Keratinocyte (primary cell): ENCODE results near the gene OR56A3. TPM values are rescaled to one million over a fixed set of nuclear protein-coding genes. Genes with fewer than 3 reads are reported as not detected.

Source experiments
- DNase-seq: peaks from one replicate; pipeline ENCODE4 v3.0.0-alpha.2; 2011; ENCODE audit warnings: low read depth, missing footprints, low spot score
- FAIRE-seq: peaks from 2 replicates; lab custom pipeline; 2011; peaks lifted over from hg19 to GRCh38; lab: Jason Lieb, UNC
- H2AFZ ChIP-seq: 2 replicates; pipeline ENCODE4 v1.6.0; 2012; ENCODE audit warnings: low read length, control low read depth, inconsistent platforms; ENCODE audit not compliant: control insufficient read depth
- H3K27ac ChIP-seq: 2 replicates; pipeline ENCODE4 v1.5.1; 2011; ENCODE audit warnings: low read length; ENCODE audit not compliant: control insufficient read depth, insufficient read depth
- H3K27me3 ChIP-seq: 3 replicates; pipeline ENCODE4 v1.6.0; 2011; ENCODE audit warnings: low read length; ENCODE audit not compliant: control insufficient read depth, insufficient read depth; ENCODE audit errors: extremely low read depth
- H3K36me3 ChIP-seq, 2 experiments: 2 replicates in 1 of 2; 3 replicates in 1 of 2; pipeline ENCODE4 v1.5.1; 2011; ENCODE audit warnings: low read length in 2 of 2, mild to moderate bottlenecking in 1 of 2; ENCODE audit not compliant: control insufficient read depth in 2 of 2, insufficient read depth in 2 of 2; ENCODE audit errors: extremely low read depth in 1 of 2
- H3K4me1 ChIP-seq: 3 replicates; pipeline ENCODE4 v1.5.1; 2011; ENCODE audit warnings: low read length; ENCODE audit not compliant: control insufficient read depth, insufficient read depth; ENCODE audit errors: extremely low read depth
- H3K4me2 ChIP-seq: 3 replicates; pipeline ENCODE4 v1.6.0; 2011; ENCODE audit warnings: low read depth, low read length; ENCODE audit not compliant: control insufficient read depth, insufficient read depth; ENCODE audit errors: extremely low read depth
- H3K4me3 ChIP-seq, 3 experiments: fragments of 200-600 bp in 1 of 3; sonication (generic) in 1 of 3; 2 replicates in 2 of 3; 3 replicates in 1 of 3; pipeline ENCODE4 v1.5.1; 2011 to 2016; ENCODE audit warnings: low read length in 3 of 3, mild to moderate bottlenecking in 3 of 3, control low read depth in 2 of 3, inconsistent platforms in 1 of 3, low read depth in 1 of 3, mixed read lengths in 1 of 3, mixed run types in 1 of 3, moderate library complexity in 1 of 3; ENCODE audit not compliant: control insufficient read depth in 2 of 3, insufficient read depth in 2 of 3; ENCODE audit errors: extremely low read depth in 1 of 3
- H3K79me2 ChIP-seq: 2 replicates; pipeline ENCODE4 v1.6.0; 2012; ENCODE audit warnings: low read length; ENCODE audit not compliant: control insufficient read depth, insufficient read depth
- H3K9ac ChIP-seq: 3 replicates; pipeline ENCODE4 v1.6.0; 2011; ENCODE audit warnings: low read length; ENCODE audit not compliant: control insufficient read depth, insufficient read depth; ENCODE audit errors: extremely low read depth
- H3K9me1 ChIP-seq: 3 replicates; pipeline ENCODE4 v1.6.0; 2011; ENCODE audit warnings: low read length; ENCODE audit not compliant: control insufficient read depth, insufficient read depth; ENCODE audit errors: extremely low read depth
- H3K9me3 ChIP-seq: 2 replicates; pipeline ENCODE4 v1.5.1; 2012; ENCODE audit warnings: low read depth, low read length; ENCODE audit not compliant: control insufficient read depth
- H4K20me1 ChIP-seq: 3 replicates; pipeline ENCODE4 v1.6.0; 2011; ENCODE audit warnings: low read length; ENCODE audit not compliant: control insufficient read depth, insufficient read depth; ENCODE audit errors: extremely low read depth
- EZH2 ChIP-seq: IDR thresholded peaks from one replicate; pipeline ENCODE4 v1.6.1; 2012; ENCODE audit warnings: inconsistent platforms, mild to moderate bottlenecking, low read length, moderate library complexity
- dilution Hi-C: fragments of 300-500 bp; cut with MboI; formaldehyde crosslinking; loops from one replicate; pipeline ENCODE4 v1.7.0; 2020; ENCODE audit warnings: low sequenced_read_pairs; ENCODE audit not compliant: extremely low pct_ligation_motif_present
- polyA plus RNA-seq, 5 experiments: library from polyadenylated mRNA; depleted of rRNA in 3 of 5; stranded (reverse) in 3 of 5; stranded (forward) in 1 of 5; unstranded in 1 of 5; fragments of >200 nt; gene quantifications; 1 replicate in 1 of 5; 2 replicates in 3 of 5; 3 replicates in 1 of 5; pipeline versions ENCODE4 v1.2.1 to v1.2.3, GENCODE V29; 2011 to 2012; ENCODE audit warnings: missing spikeins in 2 of 5, low read depth in 1 of 5, low replicate concordance in 1 of 5
- TF ChIP-seq, protein P1 (sequence below), 3 experiments: IDR thresholded peaks in 1 of 3; conservative IDR thresholded peaks in 1 of 3; optimal IDR thresholded peaks in 1 of 3; 2 replicates in 2 of 3; 3 replicates in 1 of 3; pipeline versions ENCODE3 to v1.5.1; 2011; ENCODE audit warnings: low read length in 3 of 3, mild to moderate bottlenecking in 3 of 3, moderate library complexity in 2 of 3, control low read depth in 1 of 3, inconsistent platforms in 1 of 3; ENCODE audit not compliant: insufficient read depth in 2 of 3; ENCODE audit errors: extremely low read depth in 1 of 3

The OR56A3 gene
- polyA plus RNA-seq, 1 donor (not counting 4 experiments of a cell fraction or from before 2014, with no cell fraction given), result not detected

DNA sequence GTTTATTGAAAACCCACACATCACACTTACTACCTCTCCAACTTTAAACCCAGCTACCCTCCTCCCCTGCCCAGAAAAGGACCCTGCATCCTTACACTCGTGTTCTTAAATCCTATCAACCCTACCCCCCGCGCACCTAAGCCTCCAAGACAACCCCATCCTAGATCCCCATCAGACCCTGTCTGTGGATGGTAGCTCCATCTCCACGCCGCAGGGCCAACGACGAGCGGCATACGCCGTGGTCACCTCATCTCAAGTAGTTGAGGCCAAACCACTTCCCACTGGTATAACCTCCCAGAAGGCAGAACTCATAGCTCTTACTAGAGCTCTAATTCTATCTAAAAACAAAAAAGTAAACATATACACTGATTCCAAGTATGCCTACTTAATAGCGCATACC lies 9.4 kb upstream of the OR56A3 start:
- Histone ChIP-seq H3K79me2 (no peaks in the 10 kb centered on the region), H3K9me1 (no peaks in the 10 kb centered on the region), H4K20me1 (no peaks in the 10 kb centered on the region), H3K9me3 (peaks cover 2% of the 10 kb centered on the region), H3K4me3 (no peak overlapping the region), H3K9ac (no peak overlapping the region), H3K27me3 (no peaks in the 10 kb centered on the region), H3K4me2 (no peak overlapping the region), H3K27ac (no peak overlapping the region), H3K36me3 (no peaks in the 10 kb centered on the region), H3K4me1 (no peaks in the 10 kb centered on the region), H2AFZ (no peak overlapping the region)
- no peak for DNase-seq
- dilution Hi-C loops, result no loop called here
- no peak for FAIRE-seq
- TF ChIP-seq, protein P1, sequence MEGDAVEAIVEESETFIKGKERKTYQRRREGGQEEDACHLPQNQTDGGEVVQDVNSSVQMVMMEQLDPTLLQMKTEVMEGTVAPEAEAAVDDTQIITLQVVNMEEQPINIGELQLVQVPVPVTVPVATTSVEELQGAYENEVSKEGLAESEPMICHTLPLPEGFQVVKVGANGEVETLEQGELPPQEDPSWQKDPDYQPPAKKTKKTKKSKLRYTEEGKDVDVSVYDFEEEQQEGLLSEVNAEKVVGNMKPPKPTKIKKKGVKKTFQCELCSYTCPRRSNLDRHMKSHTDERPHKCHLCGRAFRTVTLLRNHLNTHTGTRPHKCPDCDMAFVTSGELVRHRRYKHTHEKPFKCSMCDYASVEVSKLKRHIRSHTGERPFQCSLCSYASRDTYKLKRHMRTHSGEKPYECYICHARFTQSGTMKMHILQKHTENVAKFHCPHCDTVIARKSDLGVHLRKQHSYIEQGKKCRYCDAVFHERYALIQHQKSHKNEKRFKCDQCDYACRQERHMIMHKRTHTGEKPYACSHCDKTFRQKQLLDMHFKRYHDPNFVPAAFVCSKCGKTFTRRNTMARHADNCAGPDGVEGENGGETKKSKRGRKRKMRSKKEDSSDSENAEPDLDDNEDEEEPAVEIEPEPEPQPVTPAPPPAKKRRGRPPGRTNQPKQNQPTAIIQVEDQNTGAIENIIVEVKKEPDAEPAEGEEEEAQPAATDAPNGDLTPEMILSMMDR (optimal IDR thresholded peaks at IDR 0.05 in 1 of 3, IDR thresholded peaks at IDR 0.05 in 1 of 3, conservative IDR thresholded peaks at IDR 0.05 in 1 of 3; ENCODE audit: extremely low read depth in 1 of 3, insufficient read depth in 2 of 3, low read length in 3 of 3), result no peak
- TF ChIP-seq EZH2, result no peak

DNA sequence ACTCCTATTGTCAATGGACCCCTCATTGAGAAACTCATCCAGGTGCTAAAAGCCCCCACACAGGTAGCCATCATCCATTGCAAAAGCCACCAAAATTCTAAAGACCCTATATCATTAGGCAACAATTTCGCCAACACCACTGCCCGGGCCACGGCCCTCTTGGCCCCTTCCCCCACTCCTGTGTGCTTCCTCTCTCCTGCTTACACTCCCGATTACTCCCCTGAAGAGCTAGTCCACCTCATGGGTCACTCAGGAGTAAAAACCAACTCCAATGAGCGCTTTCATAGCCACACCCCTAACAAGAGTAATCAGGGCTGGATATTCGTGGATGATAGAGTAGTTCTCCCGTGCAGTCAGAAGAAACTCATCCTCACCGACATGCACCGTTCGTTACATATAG lies 8.9 kb upstream of the OR56A3 start:
- Histone ChIP-seq H3K9me1 (no peaks in the 10 kb centered on the region), H3K27ac (no peak overlapping the region), H3K9ac (no peak overlapping the region), H3K27me3 (no peaks in the 10 kb centered on the region), H3K4me1 (no peaks in the 10 kb centered on the region), H3K9me3 (peaks cover 2% of the 10 kb centered on the region), H3K36me3 (no peaks in the 10 kb centered on the region), H2AFZ (no peak overlapping the region), H4K20me1 (no peaks in the 10 kb centered on the region), H3K4me3 (no peak overlapping the region), H3K4me2 (no peak overlapping the region), H3K79me2 (no peaks in the 10 kb centered on the region)
- DNase-seq (no peak), FAIRE-seq (no peak)
- dilution Hi-C loops, result no loop called here
- TF ChIP-seq EZH2, result no peak
- TF ChIP-seq, protein P1 (optimal IDR thresholded peaks at IDR 0.05 in 1 of 3, IDR thresholded peaks at IDR 0.05 in 1 of 3, conservative IDR thresholded peaks at IDR 0.05 in 1 of 3; ENCODE audit: extremely low read depth in 1 of 3, insufficient read depth in 2 of 3, low read length in 3 of 3), result no peak
